GM23338 (cell line): ENCODE data around the gene IGDCC3. TPM values are rescaled to one million over a fixed set of nuclear protein-coding genes. Genes with fewer than 3 reads are reported as not detected.

Experiments
- ATAC-seq: fragments of 200-7000 bp; cut with Tn5 transposase; 3 replicates; pipeline ENCODE4 v1.9.1; 2020
- DNase-seq: peaks from one replicate; pipeline ENCODE4 v3.0.0-alpha.2; 2015; ENCODE audit warnings: low spot score
- H2AFZ ChIP-seq: fragments of 200-600 bp; sonication (generic); 2 replicates; pipeline ENCODE4 v1.8.0; 2016; ENCODE audit warnings: antibody characterized with exemption, mild to moderate bottlenecking, moderate library complexity
- H3F3A ChIP-seq: fragments of 200-600 bp; sonication (generic); replicated peaks from 2 replicates; pipeline ENCODE4 v1.8.0; 2017; ENCODE audit warnings: antibody characterized with exemption, mixed run types, low read depth
- H3K27ac ChIP-seq: fragments of 200-600 bp; sonication (generic); 2 replicates; pipeline ENCODE4 v1.6.1; 2016; ENCODE audit warnings: low read depth
- H3K27me3 ChIP-seq: fragments of 200-600 bp; sonication (generic); 2 replicates; pipeline ENCODE4 v1.8.0; 2016; ENCODE audit warnings: mild to moderate bottlenecking, mixed run types, moderate library complexity; ENCODE audit not compliant: insufficient read depth
- H3K36me3 ChIP-seq: fragments of 200-600 bp; sonication (generic); 2 replicates; pipeline ENCODE4 v1.8.0; 2016; ENCODE audit warnings: mild to moderate bottlenecking; ENCODE audit not compliant: insufficient read depth
- H3K4me1 ChIP-seq: fragments of 200-600 bp; sonication (generic); 2 replicates; pipeline ENCODE4 v1.8.0; 2016; ENCODE audit warnings: mild to moderate bottlenecking, moderate library complexity; ENCODE audit not compliant: insufficient read depth
- H3K4me2 ChIP-seq: fragments of 200-600 bp; sonication (generic); 2 replicates; pipeline ENCODE4 v1.7.1; 2017; ENCODE audit warnings: mixed run types
- H3K4me3 ChIP-seq: fragments of 200-600 bp; sonication (generic); 2 replicates; pipeline ENCODE4 v1.6.1; 2016; ENCODE audit warnings: mixed run types
- H3K79me2 ChIP-seq: fragments of 200-600 bp; sonication (generic); replicated peaks from 2 replicates; pipeline ENCODE4 v1.8.0; 2017; ENCODE audit warnings: mild to moderate bottlenecking; ENCODE audit not compliant: insufficient read depth
- H3K9me2 ChIP-seq: fragments of 200-600 bp; sonication (generic); 2 replicates; pipeline ENCODE4 v1.8.0; 2017; ENCODE audit not compliant: insufficient read depth
- H4K20me1 ChIP-seq: fragments of 200-600 bp; sonication (generic); replicated peaks from 2 replicates; pipeline ENCODE4 v1.8.0; 2017; ENCODE audit warnings: mild to moderate bottlenecking; ENCODE audit not compliant: insufficient read depth
- H3K27ac Mint-ChIP-seq: 2 replicates; pipeline ENCODE4 v1.8.0; 2020; ENCODE audit warnings: inconsistent platforms, mild to moderate bottlenecking, moderate library complexity, mixed read lengths
- H3K27me3 Mint-ChIP-seq: 3 replicates; pipeline ENCODE4 v1.8.0; 2022; ENCODE audit warnings: low read depth, mild to moderate bottlenecking, moderate library complexity, mixed read lengths, inconsistent platforms; ENCODE audit not compliant: insufficient read depth, poor library complexity
- H3K36me3 Mint-ChIP-seq: 3 replicates; pipeline ENCODE4 v1.8.0; 2021; ENCODE audit warnings: low read depth, mild to moderate bottlenecking, inconsistent platforms, moderate library complexity, mixed read lengths
- H3K4me1 Mint-ChIP-seq: 3 replicates; pipeline ENCODE4 v1.8.0; 2020; ENCODE audit warnings: mild to moderate bottlenecking, inconsistent platforms, mixed read lengths
- H3K4me3 Mint-ChIP-seq: 3 replicates; pipeline ENCODE4 v1.8.0; 2021; ENCODE audit warnings: moderate library complexity, mild to moderate bottlenecking, inconsistent platforms, mixed read lengths
- H3K9me3 Mint-ChIP-seq: 3 replicates; pipeline ENCODE4 v1.8.0; 2020; ENCODE audit warnings: moderate library complexity, mild to moderate bottlenecking, inconsistent platforms, mixed read lengths
- CREB1 ChIP-seq: fragments of 250-450 bp; sonication (Bioruptor Pico); IDR thresholded peaks from 2 replicates; pipeline ENCODE4 v1.5.0; 2020; ENCODE audit warnings: low read depth, mild to moderate bottlenecking, moderate library complexity
- ETS1 ChIP-seq: IDR thresholded peaks from 2 replicates; pipeline ENCODE4 v1.6.1; 2016; ENCODE audit warnings: antibody characterized with exemption
- EZH2 ChIP-seq: fragments of 200-600 bp; sonication (generic); IDR thresholded peaks from one replicate; pipeline ENCODE4 v1.8.0; 2017; ENCODE audit warnings: antibody characterized with exemption, mild to moderate bottlenecking, low read depth; ENCODE audit not compliant: unreplicated experiment
- EZH2phosphoT487 ChIP-seq: fragments of 200-600 bp; sonication (generic); IDR thresholded peaks from one replicate; pipeline ENCODE4 v1.8.1; 2018; ENCODE audit warnings: antibody characterized with exemption; ENCODE audit not compliant: unreplicated experiment
- JUNB ChIP-seq: IDR thresholded peaks from one replicate; pipeline ENCODE4 v1.6.1; 2016; ENCODE audit warnings: antibody characterized with exemption; ENCODE audit not compliant: unreplicated experiment
- NANOG ChIP-seq: IDR thresholded peaks from 2 replicates; pipeline ENCODE4 v1.6.1; 2016; ENCODE audit warnings: antibody characterized with exemption, borderline replicate concordance
- POLR2AphosphoS5 ChIP-seq: IDR thresholded peaks from 2 replicates; pipeline ENCODE4 v1.6.1; 2016; ENCODE audit warnings: antibody characterized with exemption, low read depth
- REST ChIP-seq: IDR thresholded peaks from one replicate; pipeline ENCODE4 v1.6.1; 2018; ENCODE audit warnings: antibody characterized with exemption; ENCODE audit not compliant: unreplicated experiment
- STAT1 ChIP-seq: IDR thresholded peaks from one replicate; pipeline ENCODE4 v1.6.1; 2016; ENCODE audit warnings: antibody characterized with exemption; ENCODE audit not compliant: unreplicated experiment
- ZNF114 ChIP-seq: fragments of 250-450 bp; sonication (Bioruptor Pico); IDR thresholded peaks from 2 replicates; pipeline ENCODE4 v1.5.0; 2020; ENCODE audit warnings: mild to moderate bottlenecking, moderate library complexity
- ZNF331 ChIP-seq: fragments of 250-450 bp; sonication (Bioruptor Pico); IDR thresholded peaks from 2 replicates; pipeline ENCODE4 v1.5.0; 2020; ENCODE audit warnings: low read depth, mild to moderate bottlenecking, moderate library complexity
- ZNF462 ChIP-seq: fragments of 250-450 bp; sonication (Bioruptor Pico); IDR thresholded peaks from 2 replicates; pipeline ENCODE4 v1.5.0; 2020; ENCODE audit warnings: mild to moderate bottlenecking, moderate library complexity
- polyA plus RNA-seq: library from polyadenylated mRNA; unstranded; fragments of >200 nt; fragmentation: Nextera tagmentation; extraction: Ambion mirVana; gene quantifications from 2 replicates; pipeline ENCODE4 v1.2.1, GENCODE V29; 2016
- total RNA-seq: library from RNA; depleted of rRNA; stranded (reverse); fragments of >200 nt; shearing (Covaris generic); gene quantifications from 2 replicates; pipeline ENCODE4 v1.2.3, GENCODE V29; 2014
- TF ChIP-seq, protein P1 (sequence below), 2 experiments: fragments of 200-600 bp in 1 of 2; sonication (generic) in 1 of 2; conservative IDR thresholded peaks; 2 replicates each; pipeline versions ENCODE4 v1.5.1 to v1.6.1; 2016 to 2017; ENCODE audit warnings: antibody characterized with exemption in 2 of 2, low read depth in 2 of 2, mild to moderate bottlenecking in 2 of 2, moderate library complexity in 1 of 2

Gene IGDCC3
- total and polyA plus RNA-seq, 2 experiments from 2014 or later, result 15.3 to 30.7 TPM

- TF ChIP-seq EZH2, result no peak
- TF ChIP-seq NANOG, result no peak
Observed at GRCh38 chr15:65393557-65393956, 15.8 kb upstream of the IGDCC3 start (continued).

DNA sequence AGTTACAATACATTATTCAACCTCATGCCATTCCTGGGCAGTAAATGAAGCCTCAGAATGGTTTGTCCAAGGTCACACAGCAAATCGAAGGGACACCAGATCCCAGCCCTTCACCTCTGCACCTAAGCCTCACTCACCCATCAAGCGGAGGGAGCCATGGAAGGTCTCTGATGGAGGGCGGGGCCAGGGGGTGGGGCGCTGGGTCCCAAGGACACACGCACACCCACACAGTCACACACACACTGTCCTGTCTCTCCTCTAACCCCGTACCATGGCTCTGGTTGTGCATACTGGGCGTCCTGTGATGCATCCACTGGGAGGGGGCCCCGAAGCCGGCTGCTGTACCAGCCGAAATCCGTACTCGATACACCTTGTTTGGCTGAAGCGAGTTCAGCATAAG is 15.3 kb upstream of the IGDCC3 start:
- Mint-ChIP-seq H3K4me3 (no peak overlapping the region), H3K9me3 (no peaks in the 10 kb centered on the region), H3K27me3 (peaks cover 33% of the 10 kb centered on the region), H3K27ac (no peak overlapping the region), H3K4me1 (peaks cover 17% of the 10 kb centered on the region), H3K36me3 (peaks cover 40% of the 10 kb centered on the region)
- Histone ChIP-seq H4K20me1 (peaks cover 6% of the 10 kb centered on the region; the same call in 1 of the 2 replicates), H3K27me3 (peaks cover 43% of the 10 kb centered on the region), H3F3A (peaks cover 7% of the 10 kb centered on the region; the same call in 1 of the 2 replicates), H2AFZ (no peak overlapping the region), H3K79me2 (no peaks in the 10 kb centered on the region), H3K9me2 (no peaks in the 10 kb centered on the region), H3K4me2 (no peak overlapping the region), H3K4me3 (no peak overlapping the region), H3K27ac (no peak overlapping the region), H3K36me3 (peaks cover 6% of the 10 kb centered on the region; the same call in 1 of the 2 replicates), H3K4me1 (peaks cover 8% of the 10 kb centered on the region)
- no peak for DNase-seq
- TF ChIP-seq ZNF462 (no peak), ETS1 (no peak), EZH2phosphoT487 (no peak), STAT1 (no peak), ZNF114 (CRISPR knock-in tag) (no peak), EZH2 (no peak), CREB1 (CRISPR knock-in tag) (no peak), ZNF331 (CRISPR knock-in tag) (no peak), JUNB (no peak), REST (no peak), NANOG (no peak), POLR2AphosphoS5 (no peak)
- TF ChIP-seq, protein P1, sequence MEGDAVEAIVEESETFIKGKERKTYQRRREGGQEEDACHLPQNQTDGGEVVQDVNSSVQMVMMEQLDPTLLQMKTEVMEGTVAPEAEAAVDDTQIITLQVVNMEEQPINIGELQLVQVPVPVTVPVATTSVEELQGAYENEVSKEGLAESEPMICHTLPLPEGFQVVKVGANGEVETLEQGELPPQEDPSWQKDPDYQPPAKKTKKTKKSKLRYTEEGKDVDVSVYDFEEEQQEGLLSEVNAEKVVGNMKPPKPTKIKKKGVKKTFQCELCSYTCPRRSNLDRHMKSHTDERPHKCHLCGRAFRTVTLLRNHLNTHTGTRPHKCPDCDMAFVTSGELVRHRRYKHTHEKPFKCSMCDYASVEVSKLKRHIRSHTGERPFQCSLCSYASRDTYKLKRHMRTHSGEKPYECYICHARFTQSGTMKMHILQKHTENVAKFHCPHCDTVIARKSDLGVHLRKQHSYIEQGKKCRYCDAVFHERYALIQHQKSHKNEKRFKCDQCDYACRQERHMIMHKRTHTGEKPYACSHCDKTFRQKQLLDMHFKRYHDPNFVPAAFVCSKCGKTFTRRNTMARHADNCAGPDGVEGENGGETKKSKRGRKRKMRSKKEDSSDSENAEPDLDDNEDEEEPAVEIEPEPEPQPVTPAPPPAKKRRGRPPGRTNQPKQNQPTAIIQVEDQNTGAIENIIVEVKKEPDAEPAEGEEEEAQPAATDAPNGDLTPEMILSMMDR (conservative IDR thresholded peaks at IDR 0.05; ENCODE audit: low read depth in 2 of 2), result no peak
- ATAC-seq, result no peak
